Testis (tissue), 2 donors: ENCODE results near the gene DUSP18.

ENCODE experiments used
- CTCF ChIP-seq, 3 experiments: fragments of 450-650 bp in 2 of 3; fragments of 200-600 bp in 1 of 3; sonication (generic) in 1 of 3; IDR thresholded peaks; one replicate each; pipeline ENCODE4 v1.5.1; 2016 to 2019; ENCODE audit warnings: antibody characterized with exemption in 3 of 3, mild to moderate bottlenecking in 2 of 3, moderate library complexity in 1 of 3
- POLR2A ChIP-seq: fragments of 450-650 bp; IDR thresholded peaks from one replicate; pipeline ENCODE4 v1.6.1; 2017; ENCODE audit warnings: antibody characterized with exemption, mild to moderate bottlenecking, moderate library complexity

- TF ChIP-seq CTCF (IDR thresholded peaks at IDR 0.05) (no peak), POLR2A (no peak)
Measured at GRCh38 chr22:30612789-30613188, 54.9 kb downstream of the DUSP18 start.
